Astrocyte (in vitro differentiated cells and primary cell): Measurements from ENCODE around the gene EPB41L1. TPM values are rescaled to one million over a fixed set of nuclear protein-coding genes. Genes with fewer than 3 reads are reported as not detected.

Experiments
- DNase-seq: peaks from one replicate; pipeline ENCODE4 v3.0.0-alpha.2; 2010; ENCODE audit warnings: low read depth
- FAIRE-seq: peaks from 2 replicates; lab custom pipeline; 2011; peaks lifted over from hg19 to GRCh38; lab: Jason Lieb, UNC
- H2AFZ ChIP-seq: 2 replicates; pipeline ENCODE4 v1.6.0; 2012; ENCODE audit warnings: low read depth, low read length, inconsistent platforms
- H3K27ac ChIP-seq: 2 replicates; pipeline ENCODE4 v1.5.1; 2011; ENCODE audit warnings: low read depth, low read length, inconsistent platforms
- H3K27me3 ChIP-seq: 2 replicates; pipeline ENCODE4 v1.6.0; 2011; ENCODE audit warnings: low read length, inconsistent platforms; ENCODE audit not compliant: insufficient read depth
- H3K36me3 ChIP-seq: 2 replicates; pipeline ENCODE4 v1.5.1; 2011; ENCODE audit warnings: low read length, inconsistent platforms; ENCODE audit not compliant: insufficient read depth
- H3K4me1 ChIP-seq: 2 replicates; pipeline ENCODE4 v1.5.1; 2011; ENCODE audit warnings: low read length, inconsistent platforms; ENCODE audit not compliant: insufficient read depth
- H3K4me2 ChIP-seq: 2 replicates; pipeline ENCODE4 v1.6.0; 2012; ENCODE audit warnings: low read length, inconsistent platforms
- H3K4me3 ChIP-seq: 2 replicates; pipeline ENCODE4 v1.5.1; 2011; ENCODE audit warnings: low read depth, mild to moderate bottlenecking, low read length, inconsistent platforms; ENCODE audit not compliant: insufficient read depth
- H3K79me2 ChIP-seq: 2 replicates; pipeline ENCODE4 v1.6.0; 2012; ENCODE audit warnings: mild to moderate bottlenecking, low read length, inconsistent platforms; ENCODE audit not compliant: insufficient read depth
- H3K9ac ChIP-seq: 2 replicates; pipeline ENCODE4 v1.6.0; 2012; ENCODE audit warnings: mild to moderate bottlenecking, low read length, inconsistent platforms
- H3K9me3 ChIP-seq: 2 replicates; pipeline ENCODE4 v1.5.1; 2012; ENCODE audit warnings: low read depth, mild to moderate bottlenecking, low read length, inconsistent platforms; ENCODE audit not compliant: insufficient read depth
- H4K20me1 ChIP-seq: 2 replicates; pipeline ENCODE4 v1.6.0; 2012; ENCODE audit warnings: low read length, inconsistent platforms; ENCODE audit not compliant: insufficient read depth
- H3K27ac Mint-ChIP-seq: one replicate; pipeline ENCODE4 v1.8.0; 2021; ENCODE audit warnings: mild to moderate bottlenecking, mixed read lengths; ENCODE audit not compliant: unreplicated experiment
- H3K27me3 Mint-ChIP-seq: one replicate; pipeline ENCODE4 v1.8.0; 2021; ENCODE audit warnings: low read depth, mixed read lengths; ENCODE audit not compliant: unreplicated experiment
- H3K36me3 Mint-ChIP-seq: one replicate; pipeline ENCODE4 v1.8.0; 2021; ENCODE audit warnings: low read depth, mixed read lengths; ENCODE audit not compliant: unreplicated experiment
- H3K4me1 Mint-ChIP-seq: one replicate; pipeline ENCODE4 v1.8.0; 2021; ENCODE audit warnings: low read depth, mixed read lengths; ENCODE audit not compliant: unreplicated experiment
- H3K4me3 Mint-ChIP-seq: one replicate; pipeline ENCODE4 v1.8.0; 2021; ENCODE audit warnings: mild to moderate bottlenecking, moderate library complexity, mixed read lengths; ENCODE audit not compliant: unreplicated experiment
- H3K9me3 Mint-ChIP-seq: one replicate; pipeline ENCODE4 v1.8.0; 2021; ENCODE audit warnings: mild to moderate bottlenecking, mixed read lengths; ENCODE audit not compliant: unreplicated experiment
- CTCF ChIP-seq: IDR thresholded peaks from 2 replicates; pipeline ENCODE4 v1.5.1; 2011; ENCODE audit warnings: low read depth, mild to moderate bottlenecking, inconsistent platforms, low read length, moderate library complexity; ENCODE audit not compliant: insufficient read depth
- EZH2 ChIP-seq: IDR thresholded peaks from 2 replicates; pipeline ENCODE4 v1.6.1; 2012; ENCODE audit warnings: mild to moderate bottlenecking, low read length, inconsistent platforms; ENCODE audit not compliant: insufficient read depth
- total RNA-seq: library from RNA; stranded (reverse); gene quantifications from 2 replicates; pipeline ENCODE4 v1.2.1, GENCODE V29; 2021

The EPB41L1 gene
- total RNA-seq, 1 donor from 2014 or later, result 39.4 TPM

- no peaks in the 10 kb centered on the region for H3K79me2 ChIP-seq
- Mint-ChIP-seq H3K4me1 (peaks cover 6% of the 10 kb centered on the region), H3K27me3 (peaks cover 8% of the 10 kb centered on the region), H3K36me3 (peaks cover 20% of the 10 kb centered on the region), H3K9me3 (no peaks in the 10 kb centered on the region), H3K4me3 (no peak overlapping the region), H3K27ac (no peak overlapping the region)
- no peak overlapping the region for H2AFZ ChIP-seq
- FAIRE-seq, result no peak
- no peak for DNase-seq
- no peak overlapping the region for H3K4me2 ChIP-seq
- H3K9ac ChIP-seq, result no peak overlapping the region
- H3K36me3 ChIP-seq, result no peaks in the 10 kb centered on the region
- H3K4me3 ChIP-seq, result no peak overlapping the region
- no peak for TF ChIP-seq CTCF
- no peak for TF ChIP-seq EZH2
- no peaks in the 10 kb centered on the region for H3K4me1 ChIP-seq
- no peaks in the 10 kb centered on the region for H3K9me3 ChIP-seq
- no peaks in the 10 kb centered on the region for H4K20me1 ChIP-seq
- H3K27me3 ChIP-seq, result no peaks in the 10 kb centered on the region
- no peak overlapping the region for H3K27ac ChIP-seq
Observed at GRCh38 chr20:36206068-36206467, 51.5 kb downstream of the EPB41L1 start.

GRCh38 chr20:36206641-36207040 is 52.1 kb downstream of the EPB41L1 start:
- Histone ChIP-seq H2AFZ (no peak overlapping the region), H3K4me1 (no peaks in the 10 kb centered on the region), H3K9me3 (no peaks in the 10 kb centered on the region), H3K4me3 (no peak overlapping the region), H3K36me3 (no peaks in the 10 kb centered on the region), H3K27ac (no peak overlapping the region), H3K79me2 (no peaks in the 10 kb centered on the region), H3K4me2 (no peak overlapping the region), H4K20me1 (no peaks in the 10 kb centered on the region), H3K9ac (no peak overlapping the region), H3K27me3 (no peaks in the 10 kb centered on the region)
- H3K27me3 Mint-ChIP-seq, result peaks cover 8% of the 10 kb centered on the region
- no peak for DNase-seq
- FAIRE-seq, result no peak
- TF ChIP-seq EZH2 (no peak), CTCF (no peak)
- no peak overlapping the region for H3K27ac Mint-ChIP-seq
- H3K4me1 Mint-ChIP-seq, result peaks cover 6% of the 10 kb centered on the region
- H3K9me3 Mint-ChIP-seq, result no peaks in the 10 kb centered on the region
- no peak overlapping the region for H3K4me3 Mint-ChIP-seq
- H3K36me3 Mint-ChIP-seq, result peaks cover 21% of the 10 kb centered on the region

GRCh38 chr20:36207602-36208001 is 53.1 kb downstream of the EPB41L1 start:
- Histone ChIP-seq H3K79me2 (no peaks in the 10 kb centered on the region), H3K4me1 (no peaks in the 10 kb centered on the region), H3K4me3 (no peak overlapping the region), H3K4me2 (no peak overlapping the region), H3K9me3 (no peaks in the 10 kb centered on the region), H2AFZ (no peak overlapping the region), H4K20me1 (no peaks in the 10 kb centered on the region), H3K36me3 (no peaks in the 10 kb centered on the region), H3K27ac (no peak overlapping the region), H3K9ac (no peak overlapping the region), H3K27me3 (no peaks in the 10 kb centered on the region)
- Mint-ChIP-seq H3K27me3 (peaks cover 8% of the 10 kb centered on the region), H3K27ac (no peak overlapping the region), H3K36me3 (peaks cover 26% of the 10 kb centered on the region), H3K4me1 (peaks cover 6% of the 10 kb centered on the region), H3K4me3 (no peak overlapping the region), H3K9me3 (no peaks in the 10 kb centered on the region)
- FAIRE-seq (no peak), DNase-seq (no peak)
- TF ChIP-seq EZH2 (no peak), CTCF (no peak)
